Left ventricle myocardium inferior (tissue), 1 donor: ENCODE data around the gene KRTAP12-4. TPM values are rescaled to one million over a fixed set of nuclear protein-coding genes. Genes with fewer than 3 reads are reported as not detected.

Experiments used
- DNase-seq: peaks from one replicate; pipeline ENCODE4 v3.0.0-alpha.2; 2020
- H3K27ac ChIP-seq: fragments of 200-600 bp; replicated peaks from 2 replicates; pipeline ENCODE4 v1.8.0; 2021
- H3K27me3 ChIP-seq: fragments of 200-600 bp; 2 replicates; pipeline ENCODE4 v1.8.0; 2021; ENCODE audit warnings: low read depth
- H3K36me3 ChIP-seq: fragments of 200-600 bp; 2 replicates; pipeline ENCODE4 v1.8.0; 2021
- H3K4me1 ChIP-seq: fragments of 200-600 bp; 2 replicates; pipeline ENCODE4 v1.8.0; 2021
- H3K4me3 ChIP-seq: fragments of 200-600 bp; 2 replicates; pipeline ENCODE4 v1.8.0; 2021; ENCODE audit warnings: mild to moderate bottlenecking, moderate library complexity
- H3K9me3 ChIP-seq: fragments of 200-600 bp; replicated peaks from 2 replicates; pipeline ENCODE4 v1.8.0; 2021
- CTCF ChIP-seq: fragments of 200-600 bp; IDR thresholded peaks from 2 replicates; pipeline ENCODE4 v1.8.0; 2021; ENCODE audit warnings: antibody characterized with exemption, mild to moderate bottlenecking, borderline replicate concordance
- intact Hi-C: fragments of 100-400 bp; cut with micrococcal nuclease; formaldehyde crosslinking; loops from one replicate; pipeline ENCODE4 v1.11.0; 2022
- total RNA-seq: library from RNA; stranded (reverse); fragmentation: NEBNext Ultra II Directional; extraction: Animal tissue kit (Norgen Biotek cat#: 25700); gene quantifications from one replicate; pipeline ENCODE4 v1.2.1, GENCODE V29; 2021
- donor health status: DM: no; HTN: yes; CAD: no; lungs with severe emphysema.

KRTAP12-4 gene
- total RNA-seq, 1 donor from 2014 or later, result not detected

- no peaks in the 10 kb centered on the region for H3K9me3 ChIP-seq
- H3K4me3 ChIP-seq, result no peak overlapping the region
- peaks cover 47% of the 10 kb centered on the region for H3K27me3 ChIP-seq
- DNase-seq, result no peak
- intact Hi-C loops, result no loop called here
- H3K4me1 ChIP-seq, result no peaks in the 10 kb centered on the region
- no peaks in the 10 kb centered on the region for H3K36me3 ChIP-seq
- TF ChIP-seq CTCF, result no peak
- no peak overlapping the region for H3K27ac ChIP-seq
Measured at GRCh38 chr21:44684483-44684882, 30.0 kb upstream of the KRTAP12-4 start.

- no peaks in the 10 kb centered on the region for H3K9me3 ChIP-seq
- no peak for DNase-seq
- intact Hi-C loops, result no loop called here
- H3K4me1 ChIP-seq, result no peaks in the 10 kb centered on the region
- H3K36me3 ChIP-seq, result no peaks in the 10 kb centered on the region
- H3K4me3 ChIP-seq, result no peak overlapping the region
- no peak overlapping the region for H3K27ac ChIP-seq
- peaks cover 47% of the 10 kb centered on the region for H3K27me3 ChIP-seq
- TF ChIP-seq CTCF, result no peak
Measured at GRCh38 chr21:44684077-44684476, 29.6 kb upstream of the KRTAP12-4 start.

DNA sequence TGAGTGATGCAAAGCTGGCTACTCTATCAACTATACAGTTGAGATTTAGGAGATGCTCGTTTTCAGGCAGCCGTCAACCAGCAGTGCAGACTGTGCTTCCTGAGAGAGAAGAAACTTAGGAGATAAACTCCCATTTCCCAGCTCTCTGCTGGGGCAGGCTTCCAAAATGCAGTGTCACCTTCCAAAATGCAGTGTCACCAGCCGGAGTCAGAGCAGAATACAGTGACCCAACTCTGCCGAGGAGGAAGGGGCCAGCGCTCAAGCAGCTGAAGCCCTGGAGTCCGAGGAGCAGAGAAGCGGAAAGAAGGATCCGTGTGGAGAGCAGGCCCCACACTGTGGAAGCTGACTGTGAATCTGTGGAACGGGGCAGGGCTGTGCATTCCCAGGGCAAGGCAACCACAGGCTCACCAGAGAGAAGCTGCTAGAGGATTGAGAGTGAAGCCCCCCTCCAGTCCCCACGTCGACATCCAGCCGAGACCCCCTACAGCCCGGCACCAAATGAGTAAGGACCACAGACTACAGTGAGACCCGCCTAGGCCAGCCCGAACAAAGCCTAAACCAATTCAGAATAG is 28.2 kb upstream of the KRTAP12-4 start:
- Histone ChIP-seq H3K9me3 (no peaks in the 10 kb centered on the region), H3K27ac (no peak overlapping the region), H3K4me3 (no peak overlapping the region), H3K4me1 (no peaks in the 10 kb centered on the region), H3K36me3 (no peaks in the 10 kb centered on the region), H3K27me3 (peaks cover 34% of the 10 kb centered on the region)
- no peak for DNase-seq
- intact Hi-C loops, result no loop called here
- TF ChIP-seq CTCF, result no peak

GRCh38 chr21:44681861-44682579 is 27.6 kb upstream of the KRTAP12-4 start, which contains the start of gene KRTAP12-1:
TSS of gene KRTAP12-1 (minus strand) at chr21:44682163. CDS start at chr21:44682123, 40 bp downstream.
- H3K9me3 ChIP-seq, result no peaks in the 10 kb centered on the region
- H3K4me3 ChIP-seq, result no peak within 1 kb of the TSS
- H3K27ac ChIP-seq, result no peak within 1 kb of the TSS
- H3K4me1 ChIP-seq, result no peaks in the 10 kb centered on the region
- DNase-seq, result no peak
- peaks cover 27% of the 10 kb centered on the region for H3K27me3 ChIP-seq
- intact Hi-C loops, result no loop called here
- no peak for TF ChIP-seq CTCF
- H3K36me3 ChIP-seq, result no peaks in the 10 kb centered on the region

DNA sequence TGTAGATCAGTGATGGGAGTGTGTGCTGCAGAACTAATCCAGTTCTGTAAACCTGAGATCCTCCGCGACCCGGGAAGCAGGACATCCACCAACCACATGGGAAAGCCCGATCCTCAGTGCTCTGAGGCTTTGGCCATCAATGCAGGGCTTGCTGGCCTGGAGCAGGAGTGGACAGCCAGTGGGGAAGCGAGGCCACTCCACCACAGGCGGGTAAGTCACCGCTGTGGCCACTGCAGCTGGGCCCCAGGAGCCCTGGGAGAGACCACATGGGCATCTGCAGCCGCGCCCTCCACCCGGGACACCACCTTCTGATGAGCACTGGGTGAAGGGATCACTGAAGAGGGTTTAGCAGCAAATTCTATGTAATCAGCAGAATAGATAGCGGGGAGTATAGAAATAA is 26.7 kb upstream of the KRTAP12-4 start:
- no peaks in the 10 kb centered on the region for H3K36me3 ChIP-seq
- H3K27ac ChIP-seq, result no peak overlapping the region
- H3K4me3 ChIP-seq, result no peak overlapping the region
- no peaks in the 10 kb centered on the region for H3K4me1 ChIP-seq
- peaks cover 18% of the 10 kb centered on the region for H3K27me3 ChIP-seq
- no peaks in the 10 kb centered on the region for H3K9me3 ChIP-seq
- no peak for TF ChIP-seq CTCF
- intact Hi-C loops, result no loop called here
- no peak for DNase-seq
